Choroid plexus epithelial cell (primary cell): ENCODE results near the gene HELB.

ENCODE experiments used
- DNase-seq: peaks from one replicate; pipeline ENCODE4 v3.0.0-alpha.2; 2010; ENCODE audit warnings: low read depth
- H3K4me3 ChIP-seq: 2 replicates; pipeline ENCODE4 v1.5.1; 2011; ENCODE audit warnings: low read depth, mild to moderate bottlenecking, control low read depth, low read length, moderate library complexity
- TF ChIP-seq, protein P1 (sequence below): conservative IDR thresholded peaks from 2 replicates; pipeline ENCODE4 v1.5.1; 2011; ENCODE audit warnings: low read depth, mild to moderate bottlenecking, control low read depth, inconsistent platforms, low read length, moderate library complexity

Gene HELB

DNA sequence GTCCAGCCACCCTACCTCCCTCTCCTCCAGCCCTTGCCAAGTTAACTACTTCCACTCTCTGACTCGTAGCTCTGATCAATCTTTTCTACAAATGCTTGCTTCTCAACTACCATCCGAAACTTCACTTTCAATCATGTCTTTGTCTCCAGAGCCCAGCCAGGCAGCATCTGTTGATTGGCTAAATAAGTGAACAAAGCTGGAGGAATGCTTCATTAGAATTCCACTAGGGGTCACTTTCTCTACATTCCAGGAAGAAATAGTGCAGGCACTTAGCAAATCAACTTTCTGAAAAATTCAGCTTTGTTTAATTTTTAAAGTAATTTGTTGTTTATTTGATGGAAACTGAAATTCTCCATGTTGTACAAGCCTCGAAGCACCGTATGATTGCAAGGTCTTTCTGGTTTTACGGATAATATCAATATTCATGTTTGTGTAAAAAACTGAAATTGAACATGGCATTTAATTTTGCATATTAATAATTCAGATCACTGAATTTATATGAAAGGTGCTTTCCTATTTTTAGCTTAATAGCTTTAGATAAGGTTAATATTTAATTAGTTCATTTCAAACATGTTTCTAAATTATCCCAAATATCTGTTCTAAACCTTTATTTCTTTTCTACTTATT is 32.4 kb upstream of the HELB start:
- DNase-seq: peak; percentile 77
- TF ChIP-seq, protein P1, sequence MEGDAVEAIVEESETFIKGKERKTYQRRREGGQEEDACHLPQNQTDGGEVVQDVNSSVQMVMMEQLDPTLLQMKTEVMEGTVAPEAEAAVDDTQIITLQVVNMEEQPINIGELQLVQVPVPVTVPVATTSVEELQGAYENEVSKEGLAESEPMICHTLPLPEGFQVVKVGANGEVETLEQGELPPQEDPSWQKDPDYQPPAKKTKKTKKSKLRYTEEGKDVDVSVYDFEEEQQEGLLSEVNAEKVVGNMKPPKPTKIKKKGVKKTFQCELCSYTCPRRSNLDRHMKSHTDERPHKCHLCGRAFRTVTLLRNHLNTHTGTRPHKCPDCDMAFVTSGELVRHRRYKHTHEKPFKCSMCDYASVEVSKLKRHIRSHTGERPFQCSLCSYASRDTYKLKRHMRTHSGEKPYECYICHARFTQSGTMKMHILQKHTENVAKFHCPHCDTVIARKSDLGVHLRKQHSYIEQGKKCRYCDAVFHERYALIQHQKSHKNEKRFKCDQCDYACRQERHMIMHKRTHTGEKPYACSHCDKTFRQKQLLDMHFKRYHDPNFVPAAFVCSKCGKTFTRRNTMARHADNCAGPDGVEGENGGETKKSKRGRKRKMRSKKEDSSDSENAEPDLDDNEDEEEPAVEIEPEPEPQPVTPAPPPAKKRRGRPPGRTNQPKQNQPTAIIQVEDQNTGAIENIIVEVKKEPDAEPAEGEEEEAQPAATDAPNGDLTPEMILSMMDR: peak; percentile 77
- no peak overlapping the region for H3K4me3 ChIP-seq

DNA sequence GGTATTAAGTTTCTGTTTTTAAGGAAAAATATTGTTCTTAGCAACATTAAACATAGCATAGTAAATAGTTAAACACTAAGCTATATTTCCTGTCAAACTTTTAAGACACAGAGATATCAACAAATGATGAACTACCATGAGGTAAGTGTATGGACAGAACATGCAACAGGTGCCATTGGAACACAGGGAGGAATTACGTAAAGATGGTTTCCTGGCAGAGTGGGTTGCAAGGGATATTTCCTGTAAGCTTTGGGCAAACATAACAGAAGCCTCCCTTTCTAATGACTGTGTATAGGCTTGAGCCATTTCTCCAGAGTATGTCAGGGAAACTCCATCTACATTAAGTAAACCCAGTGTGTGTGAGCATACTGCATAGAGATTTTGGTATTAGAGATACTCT is 31.7 kb upstream of the HELB start:
- DNase-seq: no peak
- no peak overlapping the region for H3K4me3 ChIP-seq
- TF ChIP-seq, protein P1: no peak

DNA sequence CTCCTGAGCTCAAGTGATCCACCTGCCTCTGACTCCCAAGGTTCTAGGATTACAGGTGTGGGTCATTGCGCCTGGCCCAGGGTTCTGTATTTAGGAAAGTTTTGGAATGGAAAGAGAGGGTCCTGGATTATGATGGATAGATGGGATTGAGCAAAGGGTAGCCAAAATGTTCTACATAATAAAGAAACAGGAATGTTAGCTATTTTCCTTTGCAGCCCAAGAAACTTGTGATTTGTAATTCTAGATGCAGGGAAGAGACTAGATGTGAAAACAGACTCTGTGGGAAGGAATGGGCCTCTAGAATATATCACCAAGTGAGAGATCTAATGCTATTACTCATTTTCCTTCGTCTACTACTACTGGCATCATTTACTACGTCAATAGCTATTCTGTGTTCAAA is 29.6 kb upstream of the HELB start:
- no peak overlapping the region for H3K4me3 ChIP-seq
- no peak for DNase-seq
- TF ChIP-seq, protein P1: no peak

DNA sequence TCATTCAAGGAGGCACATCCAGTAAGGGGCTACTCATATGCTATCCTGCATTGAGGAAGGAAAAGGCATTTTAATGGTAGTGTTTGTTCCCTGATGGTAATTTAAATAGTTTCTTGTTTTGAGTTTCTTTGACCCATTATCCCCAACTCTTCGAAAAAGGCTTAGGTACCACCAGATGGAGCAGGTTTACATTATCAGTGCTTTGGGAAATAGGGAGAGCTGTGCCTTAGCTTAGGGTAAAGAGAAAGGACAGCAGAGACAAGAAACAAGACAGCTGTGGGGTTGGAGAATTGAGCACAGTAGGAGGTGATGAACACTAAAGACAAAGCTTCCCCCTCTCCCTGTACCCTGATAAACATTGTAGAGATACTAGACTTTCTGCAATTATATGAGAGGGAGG is 29.1 kb upstream of the HELB start:
- H3K4me3 ChIP-seq: no peak overlapping the region
- TF ChIP-seq, protein P1: no peak
- no peak for DNase-seq

DNA sequence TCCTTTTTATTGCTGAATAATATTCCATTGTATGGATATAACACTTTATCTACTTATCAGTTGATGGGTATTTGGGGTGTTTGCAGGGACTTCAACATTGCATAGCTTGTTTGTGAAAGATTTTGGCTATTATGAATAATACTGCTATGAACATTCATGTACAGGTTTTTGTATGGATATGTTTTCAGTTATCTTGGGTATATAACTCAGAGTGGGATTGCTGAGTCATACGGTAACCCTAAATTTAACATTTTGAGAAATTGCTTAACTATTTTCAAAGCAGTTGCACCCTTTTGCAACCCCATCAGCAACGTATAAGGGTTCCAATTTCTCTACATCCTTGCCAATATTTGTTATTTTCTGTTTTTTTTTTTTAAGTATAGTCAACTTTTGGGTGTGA is 27.3 kb upstream of the HELB start:
- no peak overlapping the region for H3K4me3 ChIP-seq
- DNase-seq: no peak
- TF ChIP-seq, protein P1: no peak

DNA sequence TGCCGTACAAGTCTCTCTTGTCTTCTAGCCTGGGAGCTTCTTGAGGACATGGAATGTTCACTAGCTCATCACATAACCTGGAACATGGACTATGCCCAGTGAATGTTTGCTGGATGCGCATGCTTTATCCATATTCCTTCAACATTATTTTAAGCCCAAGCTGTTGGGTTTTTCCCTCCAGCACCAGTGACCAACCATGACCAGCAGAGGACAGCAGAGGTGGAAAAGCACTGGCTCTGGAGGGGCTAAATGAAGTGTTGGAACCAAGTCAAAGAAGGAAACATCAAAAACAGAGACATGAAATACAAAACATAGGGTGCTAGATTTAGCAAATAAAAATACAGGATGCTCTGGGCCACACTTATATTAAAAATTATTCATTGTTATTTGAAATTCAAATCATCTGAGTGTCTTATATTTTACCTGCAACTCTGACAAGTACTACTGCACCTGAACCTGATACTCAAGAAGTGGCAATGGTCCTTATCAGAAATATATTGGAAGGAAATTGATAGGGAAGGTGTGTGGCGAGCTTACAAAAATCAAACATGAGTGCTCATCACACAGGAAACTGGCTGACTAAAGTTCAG is 23.1 kb upstream of the HELB start:
- peak; percentile 72 for DNase-seq
- TF ChIP-seq, protein P1: peak; percentile 99
- H3K4me3 ChIP-seq: no peak overlapping the region

DNA sequence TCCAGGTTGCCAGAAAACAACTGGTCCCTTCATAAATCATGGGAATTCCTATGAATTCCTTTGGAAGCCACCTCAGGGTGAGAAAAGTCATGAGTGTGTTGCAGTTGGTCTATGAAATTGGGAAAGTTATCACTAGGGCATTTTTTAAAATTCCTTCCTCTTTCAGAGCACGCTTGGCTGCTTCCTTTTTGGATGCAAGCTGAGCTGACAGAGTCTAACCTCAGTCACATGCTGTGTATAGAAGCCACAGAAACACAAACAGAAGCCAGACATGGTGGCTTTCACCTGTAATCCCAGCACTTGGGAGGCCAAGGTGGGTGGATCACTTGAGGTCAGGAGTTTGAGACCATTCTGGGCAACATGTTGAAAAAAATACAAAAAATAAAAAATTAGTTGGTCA is 21.7 kb upstream of the HELB start:
- H3K4me3 ChIP-seq: no peak overlapping the region
- TF ChIP-seq, protein P1: no peak
- no peak for DNase-seq
